GM12878 (cell line): ENCODE data around the gene KRT4. TPM values are rescaled to one million over a fixed set of nuclear protein-coding genes. Genes with fewer than 3 reads are reported as not detected.

ENCODE experiments used
- ATAC-seq: fragments of 200-7000 bp; cut with Tn5 transposase; 3 replicates; pipeline ENCODE4 v1.9.1; 2020; ENCODE audit warnings: mild to moderate bottlenecking, moderate library complexity
- BruUV-seq: library from RNA; stranded (reverse); fragments of 400-500 nt; replicated peaks from 2 replicates; lab custom pipeline; 2021; lab: Mats Ljungman, UMichigan
- CTCF ChIA-PET: fragments of 300-600 bp; sonication (Branson Sonifier 250); formaldehyde crosslinking; extraction: SDS; loops from one replicate; lab custom pipeline; 2021; ENCODE audit warnings: inconsistent platforms; lab: Yijun Ruan, JAX
- POLR2A ChIA-PET: fragments of 350-600 bp; formaldehyde crosslinking; extraction: SDS; loops from one replicate; lab custom pipeline; 2021; ENCODE audit warnings: inconsistent platforms; lab: Charles Lee
- RAD21 ChIA-PET: fragments of 300-600 bp; sonication (Branson Sonifier 250); formaldehyde crosslinking; loops from one replicate; lab custom pipeline; 2023; ENCODE audit warnings: antibody characterized with exemption; ENCODE audit not compliant: unreplicated experiment; lab: Charles Lee
- SMC1A ChIA-PET: fragments of 300-600 bp; sonication (Branson Sonifier 250); formaldehyde crosslinking; loops from one replicate; lab custom pipeline; 2023; ENCODE audit not compliant: unreplicated experiment, uncharacterized antibody; lab: Charles Lee
- DNase-seq: peaks from one replicate; pipeline ENCODE4 v3.0.0-alpha.2; 2011; ENCODE audit warnings: low read depth, low spot score
- FAIRE-seq: peaks from 3 replicates; lab custom pipeline; 2011; peaks lifted over from hg19 to GRCh38; lab: Jason Lieb, UNC
- H2AFZ ChIP-seq: 2 replicates; pipeline ENCODE4 v1.6.0; 2011; ENCODE audit warnings: low read depth, low read length, control low read depth; ENCODE audit not compliant: control insufficient read depth
- H3K27ac ChIP-seq: 2 replicates; pipeline ENCODE4 v1.5.1; 2011; ENCODE audit warnings: control low read depth; ENCODE audit not compliant: control insufficient read depth, insufficient read depth
- H3K27me3 ChIP-seq, 2 experiments: replicated peaks in 1 of 2; 2 replicates each; pipeline versions ENCODE4 v1.6.0 to v1.6.1; 2011; ENCODE audit warnings: low read length in 1 of 2; ENCODE audit not compliant: control insufficient read depth in 2 of 2, insufficient read depth in 2 of 2
- H3K36me3 ChIP-seq, 2 experiments: 2 replicates each; pipeline ENCODE4 v1.5.1; 2011; ENCODE audit warnings: low read length in 1 of 2; ENCODE audit not compliant: control insufficient read depth in 2 of 2, insufficient read depth in 2 of 2
- H3K4me1 ChIP-seq: 2 replicates; pipeline ENCODE4 v1.6.1; 2011; ENCODE audit warnings: mild to moderate bottlenecking, low read length, moderate library complexity, mixed read lengths; ENCODE audit not compliant: control insufficient read depth, insufficient read depth
- H3K4me2 ChIP-seq: 2 replicates; pipeline ENCODE4 v1.6.0; 2011; ENCODE audit warnings: control low read depth; ENCODE audit not compliant: control insufficient read depth, insufficient read depth
- H3K4me3 ChIP-seq: fragments of 200-600 bp; sonication (generic); 2 replicates; pipeline ENCODE4 v1.5.1; 2016
- H3K79me2 ChIP-seq: 2 replicates; pipeline ENCODE4 v1.6.0; 2011; ENCODE audit warnings: low read length; ENCODE audit not compliant: control insufficient read depth, insufficient read depth
- H3K9ac ChIP-seq: 2 replicates; pipeline ENCODE4 v1.8.0; 2011; ENCODE audit warnings: low read length, control low read depth, mixed read lengths; ENCODE audit not compliant: control insufficient read depth, insufficient read depth
- H3K9me3 ChIP-seq: replicated peaks from 3 replicates; pipeline ENCODE4 v1.5.1; 2011; ENCODE audit warnings: mild to moderate bottlenecking, low read length; ENCODE audit not compliant: control insufficient read depth, insufficient read depth
- H4K20me1 ChIP-seq: 2 replicates; pipeline ENCODE4 v1.6.0; 2011; ENCODE audit not compliant: control insufficient read depth, insufficient read depth
- ATF3 ChIP-seq: IDR thresholded peaks from 2 replicates; pipeline ENCODE4 v1.6.1; 2011; ENCODE audit warnings: low read depth, mild to moderate bottlenecking, low read length, moderate library complexity, borderline replicate concordance; ENCODE audit errors: extremely low read depth
- BCL11A ChIP-seq: IDR thresholded peaks from 2 replicates; pipeline ENCODE4 v1.6.1; 2011; ENCODE audit warnings: low read depth, low read length
- CHD4 ChIP-seq: fragments of 200-600 bp; sonication (generic); IDR thresholded peaks from 2 replicates; pipeline ENCODE4 v1.6.1; 2016; ENCODE audit warnings: mild to moderate bottlenecking
- ESRRA ChIP-seq: IDR thresholded peaks from 2 replicates; pipeline ENCODE4 v1.6.1; 2012; ENCODE audit warnings: mild to moderate bottlenecking, low read length, improper control_type of control experiment
- HDAC6 ChIP-seq: fragments of 200-600 bp; sonication (generic); IDR thresholded peaks from one replicate; pipeline ENCODE4 v1.8.0; 2017; ENCODE audit warnings: antibody characterized with exemption; ENCODE audit not compliant: unreplicated experiment
- IRF5 ChIP-seq: fragments of 450-650 bp; IDR thresholded peaks from 2 replicates; pipeline ENCODE4 v1.6.1; 2017; ENCODE audit warnings: borderline replicate concordance
- KLF5 ChIP-seq: fragments of 450-650 bp; IDR thresholded peaks from 2 replicates; pipeline ENCODE4 v1.6.1; 2014; ENCODE audit warnings: mild to moderate bottlenecking; ENCODE audit not compliant: partially characterized antibody
- MAX ChIP-seq: IDR thresholded peaks from 2 replicates; pipeline ENCODE4 v1.6.1; 2012; ENCODE audit warnings: low read depth, low read length, improper control_type of control experiment
- POLR2AphosphoS2 ChIP-seq: IDR thresholded peaks from 2 replicates; pipeline ENCODE4 v1.6.1; 2011; ENCODE audit warnings: low read depth, mild to moderate bottlenecking, low read length, improper control_type of control experiment, moderate library complexity
- TBL1XR1 ChIP-seq: IDR thresholded peaks from 2 replicates; pipeline ENCODE4 v1.6.1; 2012; ENCODE audit warnings: low read depth, low read length, improper control_type of control experiment
- TCF7 ChIP-seq: IDR thresholded peaks from 2 replicates; pipeline ENCODE4 v1.6.1; 2014; ENCODE audit warnings: antibody characterized with exemption, borderline replicate concordance
- YBX1 ChIP-seq: fragments of 450-650 bp; IDR thresholded peaks from 2 replicates; pipeline ENCODE4 v1.6.1; 2016; ENCODE audit warnings: antibody characterized with exemption
- WGBS: methylation state at CpG from one replicate; pipeline ENCODE4 v1.1.6; 2016; ENCODE audit warnings: low lambda C conversion rate; ENCODE audit not compliant: insufficient replicate concordance, insufficient coverage; ENCODE audit errors: missing lambda C conversion rate; 5-methylcytosine and 5-hydroxymethylcytosine counted together
- in situ Hi-C: fragments of 300-500 bp; cut with MboI; formaldehyde crosslinking; loops from 9 replicates; pipeline ENCODE4 v1.14.3; 2018; ENCODE audit warnings: mixed read lengths
- intact Hi-C: fragments of 100-400 bp; cut with micrococcal nuclease; formaldehyde crosslinking; loops from one replicate; pipeline ENCODE4 v1.14.2; 2022; ENCODE audit not compliant: unreplicated experiment
- polyA plus RNA-seq, 11 experiments: library from polyadenylated mRNA; depleted of rRNA in 4 of 11; unstranded in 6 of 11; stranded (reverse) in 5 of 11; fragments of >200 nt; fragmentation: Nextera tagmentation in 4 of 11; fragmentation: Illumina TruSeq in 1 of 11; extraction: Ambion mirVana in 4 of 11; extraction: Trizol in 1 of 11; gene quantifications; 1 replicate in 1 of 11; 2 replicates in 10 of 11; pipeline versions ENCODE4 v1.2.1 to v1.2.3, GENCODE V29; 2011 to 2016; ENCODE audit warnings: inconsistent platforms in 2 of 11, missing spikeins in 2 of 11, low read depth in 1 of 11
- total RNA-seq, 4 experiments: library from RNA; depleted of rRNA in 3 of 4; stranded (reverse); fragments of >200 nt in 3 of 4; fragmentation: Illumina TruSeq in 1 of 4; extraction: Trizol in 1 of 4; gene quantifications; 2 replicates each; pipeline versions ENCODE4 v1.2.1 to v1.2.3, GENCODE V29; 2013 to 2021

Gene KRT4
- total and polyA plus RNA-seq, 10 of the 15 experiments (the other 5 are each of a cell fraction or from before 2014, with no cell fraction given): not detected

GRCh38 chr12:52760623-52761022, 53.3 kb downstream of the KRT4 start:
- Histone ChIP-seq H3K27ac (no peak overlapping the region), H3K27me3 (no peaks in the 10 kb centered on the region; a peak in 1 of 4 replicates), H3K36me3 (no peaks in the 10 kb centered on the region), H3K4me3 (no peak overlapping the region), H2AFZ (no peak overlapping the region), H3K4me2 (no peak overlapping the region), H4K20me1 (no peaks in the 10 kb centered on the region), H3K4me1 (no peaks in the 10 kb centered on the region), H3K9me3 (no peaks in the 10 kb centered on the region; the same call in 2 of the 3 replicates), H3K9ac (no peak overlapping the region), H3K79me2 (no peaks in the 10 kb centered on the region)
- POLR2A ChIA-PET: no interaction called here
- RAD21 ChIA-PET: no interaction called here
- no peak for ATAC-seq
- intact Hi-C loops: no loop called here
- in situ Hi-C loops: no loop called here
- SMC1A ChIA-PET: no interaction called here
- TF ChIP-seq HDAC6: no peak
- no peak for TF ChIP-seq ESRRA
- no peak for TF ChIP-seq YBX1
- CTCF ChIA-PET: no interaction called here
- no TSS peak for BruUV-seq
- DNase-seq: no peak
- no peak for FAIRE-seq

GRCh38 chr12:52759695-52760094, 54.2 kb downstream of the KRT4 start:
- H3K79me2 ChIP-seq: no peaks in the 10 kb centered on the region
- intact Hi-C loops (no loop called here), in situ Hi-C loops (no loop called here)
- no peak overlapping the region for H2AFZ ChIP-seq
- H3K9me3 ChIP-seq: no peaks in the 10 kb centered on the region; the same call in 2 of the 3 replicates
- no peak for DNase-seq
- H4K20me1 ChIP-seq: no peaks in the 10 kb centered on the region
- ChIA-PET CTCF (no interaction called here), SMC1A (interaction anchor here (1.1 kb wide), 1 partner anchor 79 kb away, joined by 3 read pairs; no protein-coding TSS in a partner anchor), POLR2A (no interaction called here), RAD21 (no interaction called here)
- FAIRE-seq: no peak
- no peak overlapping the region for H3K27ac ChIP-seq
- no peak overlapping the region for H3K4me3 ChIP-seq
- no peak overlapping the region for H3K4me2 ChIP-seq
- no peak overlapping the region for H3K9ac ChIP-seq
- TF ChIP-seq MAX: no peak
- TF ChIP-seq BCL11A: no peak
- TF ChIP-seq TCF7: no peak
- no peak for TF ChIP-seq IRF5
- TF ChIP-seq KLF5: no peak
- no peak for TF ChIP-seq TBL1XR1
- no peak for TF ChIP-seq CHD4
- TF ChIP-seq POLR2AphosphoS2: no peak
- TF ChIP-seq ATF3: no peak
- H3K4me1 ChIP-seq: no peaks in the 10 kb centered on the region
- 18% methylated on average over 2 of the region's 2 CpGs for WGBS
- no peak for ATAC-seq
- no TSS peak for BruUV-seq
- no peaks in the 10 kb centered on the region for H3K36me3 ChIP-seq
- no peaks in the 10 kb centered on the region; a peak in 2 of 4 replicates for H3K27me3 ChIP-seq
